Ovary (tissue), 9 donors: ENCODE data around the gene MEI1. TPM values are rescaled to one million over a fixed set of nuclear protein-coding genes. Genes with fewer than 3 reads are reported as not detected.

ENCODE experiments used
- DNase-seq, 5 donors: peaks; one replicate each; pipeline ENCODE4 v3.0.0-alpha.2; 2019 to 2020
- H3K27ac ChIP-seq, 2 donors: fragments of 200-600 bp; one replicate each; pipeline versions ENCODE4 v1.5.1 to v1.8.0; 2019 to 2022
- H3K27me3 ChIP-seq: fragments of 200-600 bp; one replicate; pipeline ENCODE4 v1.8.0; 2022
- H3K36me3 ChIP-seq: fragments of 200-600 bp; sonication (generic); one replicate; pipeline ENCODE4 v1.5.1; 2019
- H3K4me1 ChIP-seq: one replicate; pipeline ENCODE4 v1.8.1; 2013; ENCODE audit warnings: mild to moderate bottlenecking, moderate library complexity; ENCODE audit not compliant: insufficient read depth
- H3K4me3 ChIP-seq: fragments of 200-600 bp; sonication (generic); one replicate; pipeline ENCODE4 v1.5.1; 2017
- H3K9me3 ChIP-seq, 2 donors: fragments of 200-600 bp in 1 of 2; sonication (generic) in 1 of 2; one replicate each; pipeline versions ENCODE4 v1.5.1 to v1.8.1; 2013 to 2019; ENCODE audit warnings: mild to moderate bottlenecking in 1 of 2, moderate library complexity in 1 of 2
- EP300 ChIP-seq: sonication (generic); formaldehyde crosslinking; IDR thresholded peaks from one replicate; pipeline ENCODE4 v1.6.1; 2017; ENCODE audit warnings: antibody characterized with exemption
- POLR2A ChIP-seq: fragments of 450-650 bp; IDR thresholded peaks from one replicate; pipeline ENCODE4 v1.6.1; 2017; ENCODE audit warnings: antibody characterized with exemption, mild to moderate bottlenecking, moderate library complexity
- WGBS, 3 donors: extraction: QIAGEN DNeasy Blood & Tissue Kit in 1 of 3; methylation state at CpG; one replicate each; pipeline versions ENCODE4 v1.1.5 to v1.1.7; 2013 to 2017; 5-methylcytosine and 5-hydroxymethylcytosine counted together
- intact Hi-C, 4 donors: fragments of 100-400 bp; cut with DNase I; formaldehyde crosslinking; loops; one replicate each; pipeline versions ENCODE4 v1.11.0 to v1.15.1; 2022 to 2023
- polyA plus RNA-seq, 2 donors: library from polyadenylated mRNA; stranded (reverse); fragments of 200-250 nt in 1 of 2; fragments of 350-450 nt in 1 of 2; fragmentation: Illumina TruSeq in 1 of 2; extraction: RNeasy Lipid Tissue Mini Kit (QIAGEN cat#74804) in 1 of 2; gene quantifications; one replicate each; pipeline ENCODE4 v1.2.3, GENCODE V29; 2013 to 2014
- total RNA-seq, 7 donors: library from RNA; depleted of rRNA in 2 of 7; stranded (reverse); fragments of >200 nt in 2 of 7; fragmentation: NEBNext Ultra II Directional in 3 of 7; extraction: Animal tissue kit (Norgen Biotek cat#: 25700) in 3 of 7; gene quantifications; one replicate each; pipeline versions ENCODE4 v1.1.0 to v1.2.4, GENCODE V29; 2016 to 2023
- TF ChIP-seq, protein P1 (sequence below), 3 donors: fragments of 450-650 bp in 2 of 3; fragments of 200-600 bp in 1 of 3; IDR thresholded peaks; one replicate each; pipeline versions ENCODE4 v1.5.1 to v1.8.0; 2016 to 2022; ENCODE audit warnings: antibody characterized with exemption in 3 of 3, mild to moderate bottlenecking in 1 of 3
- donor health status: DM: no; HTN: no; CAD: no; lungs with moderate emphysema.
- donor health status: DM: no; HTN: no; CAD: no.
- donor health status: Bipolar disorder and iron deficiency.
- donor health status: DM: yes; HTN: yes; CAD: no.
- donor health status: DM: no; HTN: no; CAD: no.
- donor health status: DM: yes; HTN: yes; CAD: no.

MEI1 gene
- total and polyA plus RNA-seq, 9 donors, result 0.25 to 2.6 (median 1.1) TPM

DNA sequence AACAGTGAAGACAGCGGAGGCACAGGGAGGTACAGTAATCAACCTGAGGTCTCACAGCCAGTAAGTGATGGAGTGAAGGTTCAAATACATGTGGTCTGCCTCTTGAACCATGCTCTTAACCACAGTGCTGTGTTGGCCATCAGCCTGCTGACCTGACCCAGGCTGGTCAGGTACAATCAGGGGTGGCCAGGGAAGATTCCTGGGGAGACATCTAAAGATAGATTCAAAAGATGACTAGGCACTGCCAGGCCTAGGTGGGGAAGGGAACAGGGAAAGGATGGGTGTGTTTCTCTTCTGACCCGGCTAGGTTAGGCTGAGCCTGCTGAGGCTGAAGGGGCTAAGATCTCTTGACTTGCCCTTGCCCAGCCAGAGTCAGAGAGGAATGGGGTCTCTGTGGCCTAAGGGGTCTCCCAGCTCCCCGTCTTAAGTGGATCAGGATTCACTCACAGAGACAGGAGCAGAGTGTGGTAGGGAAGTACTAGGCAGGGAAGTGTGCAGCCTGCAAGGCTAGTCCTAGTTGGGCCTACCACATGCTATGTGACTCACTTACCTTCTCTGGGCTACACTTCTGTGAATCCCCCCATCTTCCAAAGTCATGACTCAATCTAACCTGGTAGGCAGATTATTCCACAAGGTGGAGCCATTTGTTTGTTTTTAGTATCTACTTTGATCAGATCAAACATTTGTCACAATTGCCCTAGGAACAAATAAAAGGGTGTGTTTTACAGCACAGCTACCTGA lies 123.2 kb downstream of the MEI1 start:
- DNase-seq, result no peak
- Histone ChIP-seq H3K36me3 (no peaks in the 10 kb centered on the region), H3K4me1 (peaks cover 15% of the 10 kb centered on the region), H3K27ac (no peak overlapping the region), H3K4me3 (no peak overlapping the region), H3K27me3 (no peaks in the 10 kb centered on the region), H3K9me3 (no peaks in the 10 kb centered on the region)
- no peak for TF ChIP-seq POLR2A
- TF ChIP-seq, protein P1, sequence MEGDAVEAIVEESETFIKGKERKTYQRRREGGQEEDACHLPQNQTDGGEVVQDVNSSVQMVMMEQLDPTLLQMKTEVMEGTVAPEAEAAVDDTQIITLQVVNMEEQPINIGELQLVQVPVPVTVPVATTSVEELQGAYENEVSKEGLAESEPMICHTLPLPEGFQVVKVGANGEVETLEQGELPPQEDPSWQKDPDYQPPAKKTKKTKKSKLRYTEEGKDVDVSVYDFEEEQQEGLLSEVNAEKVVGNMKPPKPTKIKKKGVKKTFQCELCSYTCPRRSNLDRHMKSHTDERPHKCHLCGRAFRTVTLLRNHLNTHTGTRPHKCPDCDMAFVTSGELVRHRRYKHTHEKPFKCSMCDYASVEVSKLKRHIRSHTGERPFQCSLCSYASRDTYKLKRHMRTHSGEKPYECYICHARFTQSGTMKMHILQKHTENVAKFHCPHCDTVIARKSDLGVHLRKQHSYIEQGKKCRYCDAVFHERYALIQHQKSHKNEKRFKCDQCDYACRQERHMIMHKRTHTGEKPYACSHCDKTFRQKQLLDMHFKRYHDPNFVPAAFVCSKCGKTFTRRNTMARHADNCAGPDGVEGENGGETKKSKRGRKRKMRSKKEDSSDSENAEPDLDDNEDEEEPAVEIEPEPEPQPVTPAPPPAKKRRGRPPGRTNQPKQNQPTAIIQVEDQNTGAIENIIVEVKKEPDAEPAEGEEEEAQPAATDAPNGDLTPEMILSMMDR (IDR thresholded peaks at IDR 0.05), result peak in 2 of 3 donors; percentile 37 to 42
- WGBS, 3 donors, result 83 to 93% (median 90%) methylated on average over 3 of the region's 3 CpGs
- intact Hi-C loops, result loop anchor here in 2 of 4 donors (10.0 kb wide), 1 partner anchor 122 kb away; the partner anchor contains the start of gene CENPM (in 2 of the 2)

DNA sequence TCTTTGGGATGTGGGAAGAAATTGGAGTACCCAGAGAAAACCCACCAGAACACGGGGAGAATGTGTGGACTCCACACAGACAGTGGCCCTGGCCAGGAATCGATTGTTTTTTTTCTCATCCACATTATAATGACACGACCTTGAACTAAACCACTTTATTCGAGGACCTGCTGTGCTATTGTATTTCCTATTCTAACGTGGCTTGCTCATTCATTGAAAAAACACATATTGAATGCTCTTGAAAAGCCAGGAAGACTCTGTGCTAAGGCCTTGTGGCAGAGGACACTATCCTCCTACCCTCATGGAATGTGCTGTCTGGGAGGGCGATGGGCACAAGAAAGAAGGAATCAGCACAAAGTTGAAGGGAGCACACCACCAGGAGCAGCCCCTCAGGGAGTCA lies 124.5 kb downstream of the MEI1 start:
- TF ChIP-seq, protein P1 (IDR thresholded peaks at IDR 0.05), result no peak
- intact Hi-C loops, result loop anchor here in 2 of 4 donors (10.0 kb wide), 1 partner anchor 121 kb away; the partner anchor contains the start of gene CENPM (in 2 of the 2)
- no peaks in the 10 kb centered on the region for H3K36me3 ChIP-seq
- no peaks in the 10 kb centered on the region for H3K9me3 ChIP-seq
- no peaks in the 10 kb centered on the region for H3K27me3 ChIP-seq
- no peak overlapping the region for H3K27ac ChIP-seq
- H3K4me3 ChIP-seq, result no peak overlapping the region
- WGBS, 3 donors, result 25 to 43% (median 28%) methylated on average over 6 of the region's 6 CpGs
- H3K4me1 ChIP-seq, result peaks cover 13% of the 10 kb centered on the region
- DNase-seq, result no peak

DNA sequence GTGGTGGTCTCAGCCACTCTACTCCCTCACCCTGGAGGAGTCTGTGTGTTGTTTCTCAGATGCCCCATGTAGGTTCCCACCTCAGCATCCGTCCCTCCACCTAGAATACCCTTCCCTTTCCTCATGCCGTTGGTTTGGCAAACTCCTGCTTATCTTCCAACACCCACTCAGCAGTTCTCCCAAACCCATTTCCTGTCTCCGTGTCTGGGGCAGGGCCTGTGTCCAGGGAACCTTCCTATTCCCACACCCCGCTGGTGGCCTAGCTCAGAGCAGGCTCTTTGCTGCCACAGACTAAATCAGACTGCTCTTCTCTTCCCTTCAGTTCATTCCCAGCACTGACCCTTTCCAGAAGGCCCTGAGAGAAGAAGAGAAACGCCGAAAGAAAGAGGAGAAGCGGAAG lies 126.1 kb downstream of the MEI1 start:
- H3K4me1 ChIP-seq, result peaks cover 7% of the 10 kb centered on the region
- H3K4me3 ChIP-seq, result no peak overlapping the region
- no peaks in the 10 kb centered on the region for H3K36me3 ChIP-seq
- no peak overlapping the region for H3K27ac ChIP-seq
- no peaks in the 10 kb centered on the region for H3K9me3 ChIP-seq
- 51 to 54% (median 53%) methylated on average over 7 of the region's 7 CpGs for WGBS, 3 donors
- H3K27me3 ChIP-seq, result no peaks in the 10 kb centered on the region
- intact Hi-C loops, result loop anchor here in 2 of 4 donors (10.0 kb wide), 1 partner anchor 119 kb away; the partner anchor contains the start of gene CENPM (in 2 of the 2)
- no peak for DNase-seq
- TF ChIP-seq, protein P1 (IDR thresholded peaks at IDR 0.05), result no peak
- TF ChIP-seq POLR2A, result no peak
- no peak for TF ChIP-seq EP300

DNA sequence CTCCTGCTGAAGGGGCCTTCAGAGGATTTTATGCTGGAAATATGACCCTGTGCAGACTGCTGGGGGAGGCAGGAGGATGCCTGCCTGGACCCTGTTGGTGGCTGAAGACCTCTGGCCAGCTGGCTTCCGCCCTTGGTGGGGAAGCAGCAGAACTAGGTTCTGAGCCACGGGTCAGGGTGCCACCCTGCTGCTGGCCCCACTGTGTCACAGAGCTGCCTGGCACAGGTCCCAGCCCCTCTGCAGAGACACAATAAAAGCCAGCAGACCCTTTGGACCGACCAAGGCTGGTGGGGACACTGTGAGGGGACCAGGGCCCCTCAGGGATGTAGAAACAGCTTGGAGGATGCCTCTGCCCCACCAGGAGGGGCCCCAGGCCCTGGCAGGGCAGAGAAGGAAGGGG lies 126.7 kb downstream of the MEI1 start:
- no peak for TF ChIP-seq EP300
- Histone ChIP-seq H3K4me1 (peaks cover 7% of the 10 kb centered on the region), H3K27me3 (no peaks in the 10 kb centered on the region), H3K36me3 (no peaks in the 10 kb centered on the region), H3K4me3 (no peak overlapping the region), H3K27ac (no peak overlapping the region), H3K9me3 (no peaks in the 10 kb centered on the region)
- no peak for DNase-seq
- 62 to 80% (median 76%) methylated on average over 3 of the region's 3 CpGs for WGBS, 3 donors
- intact Hi-C loops, result loop anchor here in 2 of 4 donors (10.0 kb wide), 1 partner anchor 119 kb away; the partner anchor contains the start of gene CENPM (in 2 of the 2)
